ENCODE results near the gene KRTAP5-1.
"Not testable (repeated sequence)": the region's sequence is repeated elsewhere in the genome, so short reads cannot be mapped to it uniquely, and the experiment has no call there.

Gene KRTAP5-1

GRCh38 chr11:1592628-1593027, 7.5 kb upstream of the KRTAP5-1 start:
- ATAC-seq = no peak
- TF ChIP-seq OSR1 (CRISPR knock-in tag; IDR thresholded peaks at IDR 0.05) = no peak
- TF ChIP-seq ZC3H10 (CRISPR knock-in tag; IDR thresholded peaks at IDR 0.05) = no peak
- TF ChIP-seq ZNF8 (CRISPR knock-in tag; IDR thresholded peaks at IDR 0.05) = no peak
- no peak for TF ChIP-seq POU6F1 (CRISPR knock-in tag; IDR thresholded peaks at IDR 0.05; ENCODE audit: borderline replicate concordance, low read depth)
- TF ChIP-seq ISL1 (CRISPR knock-in tag; IDR thresholded peaks at IDR 0.05) = no peak
- TF ChIP-seq GLIS3 (CRISPR knock-in tag; IDR thresholded peaks at IDR 0.05) = no peak
- no peak for TF ChIP-seq CSDC2 (CRISPR knock-in tag; IDR thresholded peaks at IDR 0.05)
- no peak for TF ChIP-seq ZFP3 (CRISPR knock-in tag; IDR thresholded peaks at IDR 0.05)
- TF ChIP-seq SNAI2 (CRISPR knock-in tag; IDR thresholded peaks at IDR 0.05) = no peak
- no peak for TF ChIP-seq PPARA (CRISPR knock-in tag; IDR thresholded peaks at IDR 0.05; ENCODE audit: borderline replicate concordance)
- no peak for TF ChIP-seq TOX (CRISPR knock-in tag; IDR thresholded peaks at IDR 0.05; ENCODE audit: borderline replicate concordance)
- no peak for TF ChIP-seq ESRRG (CRISPR knock-in tag; IDR thresholded peaks at IDR 0.05)
- no peak for TF ChIP-seq RARB (CRISPR knock-in tag; IDR thresholded peaks at IDR 0.05)
- no peak for TF ChIP-seq ZNF565 (CRISPR knock-in tag; conservative IDR thresholded peaks at IDR 0.05; ENCODE audit: low read depth)
- TF ChIP-seq BACH2 (CRISPR knock-in tag; IDR thresholded peaks at IDR 0.05; ENCODE audit: borderline replicate concordance) = no peak

GRCh38 chr11:1589996-1590395, 4.9 kb upstream of the KRTAP5-1 start:
- ATAC-seq = no peak
- no peak for TF ChIP-seq PATZ1 (CRISPR knock-in tag; IDR thresholded peaks at IDR 0.05; ENCODE audit: borderline replicate concordance)
- no peak for TF ChIP-seq ZNF565 (CRISPR knock-in tag; conservative IDR thresholded peaks at IDR 0.05; ENCODE audit: low read depth)
- no peak for TF ChIP-seq CSRNP3 (CRISPR knock-in tag; IDR thresholded peaks at IDR 0.05)
- no peak for TF ChIP-seq PPARA (CRISPR knock-in tag; IDR thresholded peaks at IDR 0.05; ENCODE audit: borderline replicate concordance)
- no peak for TF ChIP-seq ESRRG (CRISPR knock-in tag; IDR thresholded peaks at IDR 0.05)
- no peak for TF ChIP-seq RARB (CRISPR knock-in tag; IDR thresholded peaks at IDR 0.05)
- no peak for TF ChIP-seq ZNF70 (CRISPR knock-in tag; IDR thresholded peaks at IDR 0.05)
- no peak for TF ChIP-seq POU6F1 (CRISPR knock-in tag; IDR thresholded peaks at IDR 0.05; ENCODE audit: borderline replicate concordance, low read depth)
- TF ChIP-seq OSR1 (CRISPR knock-in tag; IDR thresholded peaks at IDR 0.05) = no peak
- no peak for TF ChIP-seq ZFP30 (CRISPR knock-in tag; IDR thresholded peaks at IDR 0.05)
- no peak for TF ChIP-seq CREB5 (CRISPR knock-in tag; IDR thresholded peaks at IDR 0.05; ENCODE audit: low read depth)

GRCh38 chr11:1589191-1589963, 4.3 kb upstream of the KRTAP5-1 start:
- ATAC-seq = not testable (repeated sequence)

GRCh38 chr11:1586699-1587098, 1.6 kb upstream of the KRTAP5-1 start:
- TF ChIP-seq ZC3H10 (CRISPR knock-in tag; IDR thresholded peaks at IDR 0.05) (no peak), ZNF70 (CRISPR knock-in tag; IDR thresholded peaks at IDR 0.05) (no peak), TOX (CRISPR knock-in tag; IDR thresholded peaks at IDR 0.05; ENCODE audit: borderline replicate concordance) (no peak), PATZ1 (CRISPR knock-in tag; IDR thresholded peaks at IDR 0.05; ENCODE audit: borderline replicate concordance) (no peak), BACH2 (CRISPR knock-in tag; IDR thresholded peaks at IDR 0.05; ENCODE audit: borderline replicate concordance) (no peak), TCF4 (CRISPR knock-in tag; IDR thresholded peaks at IDR 0.05; ENCODE audit: borderline replicate concordance) (no peak), ISL1 (CRISPR knock-in tag; IDR thresholded peaks at IDR 0.05) (no peak), RARB (CRISPR knock-in tag; IDR thresholded peaks at IDR 0.05) (no peak), ZNF8 (CRISPR knock-in tag; IDR thresholded peaks at IDR 0.05) (no peak), ZFP30 (CRISPR knock-in tag; IDR thresholded peaks at IDR 0.05) (no peak), PPARA (CRISPR knock-in tag; IDR thresholded peaks at IDR 0.05; ENCODE audit: borderline replicate concordance) (no peak)
- ATAC-seq = no peak

- ATAC-seq = not testable (repeated sequence)
Measured at GRCh38 chr11:1582909-1583308, 2.2 kb downstream of the KRTAP5-1 start.
